Stimulated activated CD8-positive, alpha-beta memory T cell treated with anti-CD3 and anti-CD28 coated beads, Interleukin-4, amount 100 ng/mL, for 1 hour (primary cell): ENCODE data around the gene GPN2.

Experiments used
- DNase-seq, 2 donors: peaks; one replicate each; pipeline ENCODE4 v3.0.0-alpha.2; 2020; ENCODE audit warnings: low read depth in 2 of 2, low spot score in 1 of 2

The GPN2 gene

GRCh38 chr1:26832249-26832960, 57.7 kb downstream of the GPN2 start:
- DNase-seq: no peak

GRCh38 chr1:26831546-26832248, 58.4 kb downstream of the GPN2 start:
- no peak for DNase-seq

- no peak for DNase-seq
Measured at GRCh38 chr1:26831059-26831458, 59.0 kb downstream of the GPN2 start.

- DNase-seq: no peak
Measured at GRCh38 chr1:26829184-26829911, 60.7 kb downstream of the GPN2 start.

GRCh38 chr1:26828411-26828991, 61.6 kb downstream of the GPN2 start:
- DNase-seq: no peak

GRCh38 chr1:26827663-26828062, 62.4 kb downstream of the GPN2 start:
- DNase-seq: no peak

- DNase-seq: no peak
Measured at GRCh38 chr1:26827106-26827604, 62.9 kb downstream of the GPN2 start.

GRCh38 chr1:26826261-26827105, 63.6 kb downstream of the GPN2 start, which contains the start of gene ZDHHC18:
Gene ZDHHC18, plus strand, starts transcription at chr1:26826688. Its CDS starts 117 bp downstream, at chr1:26826805.
- DNase-seq: peak; percentile 36 to 42
